OCI-LY3 (cell line): Measurements from ENCODE around the gene NKD2.
A peak's percentile ranks its signal among the peaks of the same experiment; 100 is the strongest.
"Not testable (repeated sequence)": the region's sequence is repeated elsewhere in the genome, so short reads cannot be mapped to it uniquely, and the experiment has no call there.

Experiments
- H2AFZ ChIP-seq: fragments of 200-600, 300-600 bp; shearing (Covaris generic); 2 replicates; pipeline ENCODE4 v1.6.0; 2014; ENCODE audit warnings: antibody characterized with exemption, low read depth, low read length
- H3K27ac ChIP-seq: fragments of 200-600, 300-600 bp; sonication (generic); 2 replicates; pipeline ENCODE4 v1.5.1; 2014; ENCODE audit warnings: mild to moderate bottlenecking, low read length, moderate library complexity, mixed read lengths
- H3K27me3 ChIP-seq: fragments of 200-600, 300-600 bp; sonication (generic); 2 replicates; pipeline ENCODE4 v1.6.1; 2014; ENCODE audit warnings: low read depth, low read length, mixed read lengths
- H3K36me3 ChIP-seq: fragments of 200-600, 300-600 bp; sonication (generic); replicated peaks from 2 replicates; pipeline ENCODE3; 2014; ENCODE audit warnings: low read depth, low read length, mixed read lengths
- H3K4me1 ChIP-seq: fragments of 300-600, 200-600 bp; sonication (generic); 2 replicates; pipeline ENCODE4 v1.6.1; 2014; ENCODE audit warnings: low read length, mixed read lengths
- H3K4me2 ChIP-seq: fragments of 200-600, 300-600 bp; sonication (generic); 2 replicates; pipeline ENCODE4 v1.6.1; 2014; ENCODE audit warnings: low read length, mixed read lengths
- H3K4me3 ChIP-seq: fragments of 300-600, 200-600 bp; sonication (generic); 2 replicates; pipeline ENCODE4 v1.5.1; 2014; ENCODE audit warnings: antibody characterized with exemption, mild to moderate bottlenecking, low read length, moderate library complexity
- H3K79me2 ChIP-seq: fragments of 300-600, 200-600 bp; shearing (Covaris generic); 2 replicates; pipeline ENCODE4 v1.6.1; 2014; ENCODE audit warnings: mild to moderate bottlenecking, low read length, mixed read lengths
- H3K9ac ChIP-seq: fragments of 300-600, 200-600 bp; shearing (Covaris generic); 2 replicates; pipeline ENCODE4 v1.6.0; 2014; ENCODE audit warnings: mild to moderate bottlenecking, low read length, moderate library complexity
- H3K9me3 ChIP-seq: fragments of 200-600, 300-600 bp; shearing (Covaris generic); 2 replicates; pipeline ENCODE4 v1.6.1; 2014; ENCODE audit warnings: low read length, mixed read lengths; ENCODE audit not compliant: insufficient read depth
- H4K20me1 ChIP-seq: fragments of 200-600, 300-600 bp; sonication (generic); 2 replicates; pipeline ENCODE4 v1.6.1; 2016; ENCODE audit warnings: low read length, mixed read lengths; ENCODE audit not compliant: insufficient read depth
- EZH2phosphoT487 ChIP-seq: fragments of 200-600 bp; shearing (Covaris generic); IDR thresholded peaks from 2 replicates; pipeline ENCODE4 v1.6.1; 2018; ENCODE audit warnings: antibody characterized with exemption, mixed run types, low read depth
- TF ChIP-seq, protein P1 (sequence below): fragments of 200-600, 300-600 bp; sonication (generic); IDR thresholded peaks from 2 replicates; pipeline ENCODE4 v1.5.1; 2014; ENCODE audit warnings: antibody characterized with exemption, low read length, low read depth

Gene NKD2

GRCh38 chr5:1020452-1020961 is 11.9 kb downstream of the NKD2 start:
- no peaks in the 10 kb centered on the region for H4K20me1 ChIP-seq
- TF ChIP-seq, protein P1, sequence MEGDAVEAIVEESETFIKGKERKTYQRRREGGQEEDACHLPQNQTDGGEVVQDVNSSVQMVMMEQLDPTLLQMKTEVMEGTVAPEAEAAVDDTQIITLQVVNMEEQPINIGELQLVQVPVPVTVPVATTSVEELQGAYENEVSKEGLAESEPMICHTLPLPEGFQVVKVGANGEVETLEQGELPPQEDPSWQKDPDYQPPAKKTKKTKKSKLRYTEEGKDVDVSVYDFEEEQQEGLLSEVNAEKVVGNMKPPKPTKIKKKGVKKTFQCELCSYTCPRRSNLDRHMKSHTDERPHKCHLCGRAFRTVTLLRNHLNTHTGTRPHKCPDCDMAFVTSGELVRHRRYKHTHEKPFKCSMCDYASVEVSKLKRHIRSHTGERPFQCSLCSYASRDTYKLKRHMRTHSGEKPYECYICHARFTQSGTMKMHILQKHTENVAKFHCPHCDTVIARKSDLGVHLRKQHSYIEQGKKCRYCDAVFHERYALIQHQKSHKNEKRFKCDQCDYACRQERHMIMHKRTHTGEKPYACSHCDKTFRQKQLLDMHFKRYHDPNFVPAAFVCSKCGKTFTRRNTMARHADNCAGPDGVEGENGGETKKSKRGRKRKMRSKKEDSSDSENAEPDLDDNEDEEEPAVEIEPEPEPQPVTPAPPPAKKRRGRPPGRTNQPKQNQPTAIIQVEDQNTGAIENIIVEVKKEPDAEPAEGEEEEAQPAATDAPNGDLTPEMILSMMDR = no peak
- no peak for TF ChIP-seq EZH2phosphoT487
- no peaks in the 10 kb centered on the region for H3K4me1 ChIP-seq
- H3K27me3 ChIP-seq = no peaks in the 10 kb centered on the region
- no peak overlapping the region for H2AFZ ChIP-seq
- no peak overlapping the region for H3K9ac ChIP-seq
- H3K4me3 ChIP-seq = no peak overlapping the region
- no peak overlapping the region for H3K27ac ChIP-seq
- no peaks in the 10 kb centered on the region for H3K9me3 ChIP-seq
- no peaks in the 10 kb centered on the region for H3K36me3 ChIP-seq
- no peak overlapping the region for H3K4me2 ChIP-seq
- H3K79me2 ChIP-seq = no peaks in the 10 kb centered on the region

GRCh38 chr5:1021136-1021968 is 12.8 kb downstream of the NKD2 start:
- Histone ChIP-seq H3K9me3 (no peaks in the 10 kb centered on the region), H3K4me2 (0 out of 2 replicates have a peak overlapping the region, but pooled peaks have one; percentile 14), H3K79me2 (no peaks in the 10 kb centered on the region), H3K9ac (no peak overlapping the region), H2AFZ (no peak overlapping the region), H4K20me1 (no peaks in the 10 kb centered on the region), H3K4me3 (no peak overlapping the region), H3K4me1 (no peaks in the 10 kb centered on the region), H3K27me3 (no peaks in the 10 kb centered on the region), H3K36me3 (no peaks in the 10 kb centered on the region), H3K27ac (no peak overlapping the region)
- TF ChIP-seq, protein P1 = no peak
- TF ChIP-seq EZH2phosphoT487 = no peak

DNA sequence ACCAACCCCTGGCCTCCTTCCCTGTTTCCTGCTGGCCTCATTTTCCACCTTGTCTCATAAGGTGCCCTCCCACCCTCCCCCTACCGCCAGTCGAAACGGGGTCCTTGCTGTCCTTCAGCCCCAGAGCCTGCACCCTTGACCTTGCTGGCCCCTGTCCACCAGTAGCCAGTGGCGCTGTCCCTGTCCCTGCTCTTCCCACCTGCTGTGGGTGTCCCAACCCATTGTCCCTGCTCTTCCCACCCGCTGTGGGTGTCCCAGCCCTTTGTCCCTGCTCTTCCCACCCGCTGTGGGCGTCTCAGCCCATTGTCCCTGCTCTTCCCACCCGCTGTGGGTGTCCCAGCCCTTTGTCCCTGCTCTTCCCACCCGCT is 13.4 kb downstream of the NKD2 start:
- not testable (repeated sequence) for H3K4me3 ChIP-seq

DNA sequence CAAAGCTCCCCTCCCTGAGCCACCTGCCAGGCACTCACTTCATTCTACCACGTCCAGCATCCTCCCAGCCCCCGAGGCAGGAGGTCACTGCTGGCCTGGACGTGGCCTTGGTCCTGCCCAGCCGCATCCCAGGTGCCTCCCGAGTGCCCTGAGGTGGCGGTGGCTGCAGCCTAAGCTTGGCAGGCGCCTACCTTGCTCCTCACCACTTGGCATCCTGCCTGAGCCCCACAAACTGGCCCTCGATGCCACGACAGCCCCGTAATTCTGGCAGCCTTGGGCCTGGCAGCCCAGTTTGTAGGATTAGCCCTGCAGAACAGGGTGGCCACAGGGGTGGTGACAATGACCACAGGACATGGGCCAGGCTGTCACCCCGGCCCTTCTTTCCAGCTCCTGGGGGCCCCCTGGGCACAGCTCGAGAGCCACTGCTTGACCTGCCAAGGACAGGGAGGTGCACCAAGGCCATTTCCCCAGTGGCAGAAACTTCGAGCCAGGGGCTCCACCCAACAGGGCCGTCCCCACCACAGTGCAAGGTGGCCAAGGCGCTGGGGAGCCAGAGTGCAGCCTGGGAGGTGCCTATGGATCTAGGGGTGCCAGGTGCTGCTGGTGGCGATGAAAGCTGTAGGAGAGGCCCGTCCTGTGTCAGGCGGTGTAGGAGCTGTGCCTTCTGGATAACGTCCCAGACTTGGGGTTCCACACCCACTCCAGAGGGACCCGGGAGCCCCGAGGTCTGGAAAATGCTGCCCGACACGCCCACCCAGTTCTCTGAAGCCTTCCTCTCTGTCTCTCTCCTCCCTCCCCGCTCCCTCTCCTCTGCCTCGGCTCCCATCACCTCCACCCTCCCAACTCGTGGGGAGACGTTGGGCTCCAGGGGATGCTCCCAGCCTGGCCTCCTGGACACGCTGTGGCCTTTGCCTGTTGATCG is 18.4 kb downstream of the NKD2 start:
- H3K9ac ChIP-seq = no peak overlapping the region
- no peaks in the 10 kb centered on the region for H3K79me2 ChIP-seq
- H3K36me3 ChIP-seq = no peaks in the 10 kb centered on the region
- H3K27me3 ChIP-seq = no peaks in the 10 kb centered on the region
- no peak overlapping the region for H3K4me3 ChIP-seq
- H2AFZ ChIP-seq = no peak overlapping the region
- no peak overlapping the region for H3K27ac ChIP-seq
- H3K4me2 ChIP-seq = no peak overlapping the region
- H4K20me1 ChIP-seq = no peaks in the 10 kb centered on the region
- no peak for TF ChIP-seq EZH2phosphoT487
- TF ChIP-seq, protein P1 = no peak
- H3K4me1 ChIP-seq = no peaks in the 10 kb centered on the region
- no peaks in the 10 kb centered on the region for H3K9me3 ChIP-seq

More for the DNA sequence above, 13.4 kb downstream of the NKD2 start:
- H3K9me3 ChIP-seq, H3K27ac ChIP-seq, H4K20me1 ChIP-seq, H3K36me3 ChIP-seq, H3K27me3 ChIP-seq, H3K9ac ChIP-seq, H3K79me2 ChIP-seq, H3K4me1 ChIP-seq, H3K4me2 ChIP-seq, H2AFZ ChIP-seq: not testable (repeated sequence)
